GM20000 (cell line): ENCODE results near the gene PECR.

Experiments
- DNase-seq: peaks from one replicate; pipeline ENCODE4 v3.0.0; 2012; ENCODE audit warnings: low spot score
- TF ChIP-seq, protein P1 (sequence below): IDR thresholded peaks from 2 replicates; pipeline ENCODE4 v1.5.1; 2012; ENCODE audit warnings: mild to moderate bottlenecking, control low read depth; ENCODE audit errors: extremely low read depth, missing control alignments

The PECR gene

DNA sequence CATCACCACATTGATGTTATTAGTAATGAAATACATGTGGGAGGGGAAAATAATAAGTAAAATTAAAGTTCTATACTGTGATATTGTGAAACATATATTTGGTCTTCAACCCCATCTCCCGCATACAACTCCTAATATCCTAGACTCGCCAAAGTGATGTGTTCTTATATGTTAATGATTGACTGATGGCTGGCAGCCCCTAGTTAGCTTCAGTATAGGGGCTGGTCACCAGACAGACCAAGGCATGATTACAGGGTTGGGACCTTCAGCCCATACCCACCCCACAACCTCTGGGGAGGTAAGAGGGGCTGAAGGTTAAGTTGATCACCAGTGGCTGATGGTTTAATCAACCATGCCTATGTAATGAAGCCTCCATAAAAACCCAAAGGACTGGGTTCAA lies 40.2 kb downstream of the PECR start:
- TF ChIP-seq, protein P1, sequence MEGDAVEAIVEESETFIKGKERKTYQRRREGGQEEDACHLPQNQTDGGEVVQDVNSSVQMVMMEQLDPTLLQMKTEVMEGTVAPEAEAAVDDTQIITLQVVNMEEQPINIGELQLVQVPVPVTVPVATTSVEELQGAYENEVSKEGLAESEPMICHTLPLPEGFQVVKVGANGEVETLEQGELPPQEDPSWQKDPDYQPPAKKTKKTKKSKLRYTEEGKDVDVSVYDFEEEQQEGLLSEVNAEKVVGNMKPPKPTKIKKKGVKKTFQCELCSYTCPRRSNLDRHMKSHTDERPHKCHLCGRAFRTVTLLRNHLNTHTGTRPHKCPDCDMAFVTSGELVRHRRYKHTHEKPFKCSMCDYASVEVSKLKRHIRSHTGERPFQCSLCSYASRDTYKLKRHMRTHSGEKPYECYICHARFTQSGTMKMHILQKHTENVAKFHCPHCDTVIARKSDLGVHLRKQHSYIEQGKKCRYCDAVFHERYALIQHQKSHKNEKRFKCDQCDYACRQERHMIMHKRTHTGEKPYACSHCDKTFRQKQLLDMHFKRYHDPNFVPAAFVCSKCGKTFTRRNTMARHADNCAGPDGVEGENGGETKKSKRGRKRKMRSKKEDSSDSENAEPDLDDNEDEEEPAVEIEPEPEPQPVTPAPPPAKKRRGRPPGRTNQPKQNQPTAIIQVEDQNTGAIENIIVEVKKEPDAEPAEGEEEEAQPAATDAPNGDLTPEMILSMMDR: no peak
- DNase-seq: no peak

DNA sequence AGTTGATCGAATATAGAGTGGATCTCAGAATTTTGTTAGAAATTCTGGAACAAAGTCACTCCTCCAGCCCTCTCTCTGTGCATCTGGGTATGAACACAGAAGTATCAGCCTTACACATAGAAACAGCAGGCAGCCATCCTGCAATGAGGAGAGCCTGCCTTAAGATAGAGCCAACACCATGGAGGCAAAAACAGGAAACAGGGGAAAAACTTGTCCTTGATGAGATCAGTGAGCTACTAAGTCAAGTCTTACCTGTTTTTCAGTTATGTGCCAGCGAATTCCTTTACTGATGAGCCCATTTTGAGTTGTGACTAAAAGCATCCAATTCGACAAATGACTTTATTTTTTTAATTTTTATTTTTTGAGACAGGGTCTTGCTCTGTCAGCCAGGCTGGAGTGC lies 41.7 kb downstream of the PECR start:
- TF ChIP-seq, protein P1: no peak
- DNase-seq: no peak

DNA sequence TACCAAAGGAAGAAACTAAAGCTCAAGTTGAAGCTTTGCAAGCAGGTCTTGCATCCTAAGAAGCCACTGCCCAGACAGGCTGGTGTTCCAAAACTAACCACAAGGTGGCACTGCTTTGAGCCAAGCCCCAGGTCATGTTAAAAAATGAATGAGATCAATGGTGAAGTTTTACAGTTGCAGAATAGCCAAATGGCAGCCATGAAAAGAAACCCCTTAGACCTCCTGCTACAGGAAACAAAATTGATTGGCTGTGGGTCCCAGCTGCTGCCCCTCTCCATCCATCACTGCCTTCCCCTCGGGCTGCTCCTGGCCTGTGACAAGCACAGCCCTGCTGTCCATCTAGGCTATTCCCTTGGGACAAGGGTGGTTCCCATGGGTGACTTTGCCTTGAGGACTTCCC lies 47.5 kb downstream of the PECR start:
- DNase-seq: peak; percentile 66
- TF ChIP-seq, protein P1: peak; percentile 68

DNA sequence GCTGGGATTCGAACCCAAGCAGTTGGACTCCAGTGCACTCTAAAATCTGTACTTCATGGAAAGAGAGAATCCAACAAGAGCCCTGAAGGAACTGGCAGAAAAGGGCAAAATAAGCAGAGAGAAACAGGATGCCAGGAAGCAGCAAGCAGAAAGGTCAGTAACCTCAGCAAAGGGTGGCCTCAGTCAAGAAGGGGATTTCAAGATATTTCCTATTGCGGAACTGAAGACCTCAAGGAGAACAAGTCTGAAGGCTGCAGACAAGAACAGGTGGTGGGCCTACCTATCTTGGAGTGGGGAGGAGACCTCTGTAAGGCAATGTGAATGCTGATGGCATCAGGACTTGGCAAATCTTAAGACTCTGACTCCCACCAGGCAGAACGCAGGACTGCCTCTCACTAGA lies 48.2 kb downstream of the PECR start:
- TF ChIP-seq, protein P1: no peak
- peak; percentile 23 for DNase-seq

DNA sequence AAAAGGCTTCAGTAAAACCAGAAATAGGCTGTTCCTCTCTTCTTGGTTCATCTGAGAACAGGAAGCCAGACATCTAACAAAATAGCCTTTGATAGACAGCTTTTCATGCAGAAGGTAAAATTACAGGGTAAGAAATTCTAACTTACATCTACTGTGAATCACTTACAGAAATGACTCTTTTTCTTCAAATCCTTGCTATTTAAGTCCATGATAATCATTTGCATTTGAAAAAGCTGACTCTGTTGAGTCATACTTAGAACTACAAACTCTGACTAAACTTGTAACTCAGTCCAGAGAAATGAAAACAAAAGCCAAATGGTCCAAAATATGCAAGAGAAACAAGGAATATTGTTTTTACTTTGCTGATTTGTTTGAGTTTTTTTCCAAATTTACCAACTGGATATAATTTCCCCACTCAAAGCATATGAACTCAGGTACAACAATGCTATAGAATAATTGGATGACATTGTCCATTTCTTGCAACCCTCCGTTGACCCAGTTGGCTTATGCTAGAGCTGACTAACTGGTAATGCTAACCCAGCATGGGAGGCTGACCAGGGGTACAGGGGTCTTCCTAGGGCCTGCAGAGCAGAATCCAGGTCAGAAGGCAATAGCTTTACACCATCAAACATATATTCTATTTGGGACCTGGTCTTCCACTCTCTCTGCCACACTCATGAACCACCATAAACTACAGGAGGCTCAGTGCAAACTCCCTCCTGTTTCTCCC lies 49.5 kb downstream of the PECR start:
- peak; percentile 47 for DNase-seq
- TF ChIP-seq, protein P1: no peak

DNA sequence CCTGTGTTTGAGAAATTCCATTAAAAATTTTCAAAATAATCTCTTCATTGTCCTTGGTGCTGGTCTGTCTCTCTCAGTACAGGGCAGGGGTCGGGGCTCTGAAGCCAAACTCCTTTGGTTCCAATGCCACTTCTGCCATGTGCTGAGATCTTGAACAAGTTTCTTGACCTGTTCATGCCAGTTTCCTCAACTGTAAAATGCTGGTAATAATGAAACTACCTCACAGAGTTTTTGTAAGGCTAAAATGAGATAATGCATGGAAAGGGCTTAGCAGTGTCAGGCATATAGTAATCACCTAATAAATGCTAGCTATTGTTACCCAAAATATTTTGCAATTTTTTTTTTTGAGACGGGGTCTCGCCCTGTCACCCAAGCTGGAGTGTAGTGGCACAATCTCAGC lies 51.4 kb downstream of the PECR start:
- no peak for DNase-seq
- TF ChIP-seq, protein P1: no peak

DNA sequence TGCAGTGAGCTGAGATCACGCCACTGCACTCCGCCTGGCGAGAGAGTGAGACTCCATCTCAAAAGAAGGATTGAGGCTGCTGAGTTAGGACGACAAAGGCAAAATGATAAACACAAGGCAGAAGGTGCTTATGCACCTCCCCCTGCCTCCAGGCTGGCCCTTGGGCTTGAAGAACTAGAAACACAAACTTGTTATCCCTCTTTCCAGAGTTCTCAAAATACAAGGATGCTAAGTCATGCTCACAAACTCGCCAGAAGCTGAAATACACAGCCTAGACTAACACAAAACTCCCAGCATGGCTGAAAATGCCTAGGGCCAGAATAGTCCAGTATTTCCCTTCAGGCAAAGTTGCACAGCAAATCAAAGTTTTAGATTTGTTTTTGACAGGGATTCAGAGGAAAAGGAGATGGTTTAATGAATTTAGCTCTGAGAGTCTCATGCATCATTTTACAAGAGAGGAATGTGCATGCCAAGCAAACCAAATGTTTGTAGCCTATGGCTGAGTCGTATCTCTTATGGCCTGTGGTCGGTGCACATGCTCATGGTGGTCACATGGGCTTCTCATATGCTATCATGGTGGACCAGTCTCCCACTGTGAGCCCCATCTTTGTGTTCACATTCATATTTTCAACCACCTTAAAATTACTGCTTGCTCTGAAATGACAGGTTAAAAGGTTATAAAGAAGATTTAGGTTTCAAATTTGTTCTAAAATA lies 52.0 kb downstream of the PECR start:
- no peak for DNase-seq
- TF ChIP-seq, protein P1: no peak
